ENCODE results near the gene MAT2B. TPM values are rescaled to one million over a fixed set of nuclear protein-coding genes. Genes with fewer than 3 reads are reported as not detected.

Gene MAT2B
- total RNA-seq, 1 experiment from 2014 or later: 48.4 TPM

DNA sequence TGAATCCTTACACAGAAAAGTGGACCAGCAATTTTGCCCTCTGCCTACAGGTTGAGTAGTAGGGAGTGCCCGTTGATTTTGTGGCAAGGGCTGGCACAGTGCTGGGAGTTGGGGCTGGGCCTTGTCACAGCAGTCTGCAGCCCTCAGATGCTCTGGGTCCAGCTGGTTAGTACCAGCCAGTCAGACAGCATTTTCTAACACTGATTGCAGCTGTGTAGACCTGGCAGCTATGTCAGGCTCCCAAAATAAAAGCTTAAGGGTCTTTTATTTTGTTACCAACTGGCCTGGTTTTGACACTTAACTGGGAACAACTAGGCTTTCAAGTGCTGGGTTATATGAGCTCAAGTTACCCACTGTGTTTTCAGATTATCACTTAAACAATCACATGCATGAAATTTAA lies 57.7 kb downstream of the MAT2B start:
- Histone ChIP-seq H3K4me1 (ENCODE audit: insufficient read depth, low read length) (peaks cover 7% of the 10 kb centered on the region; the same call in 1 of the 2 replicates), H3K9ac (ENCODE audit: extremely low read depth, insufficient read length, low read length) (no peak overlapping the region), H3K9me3 (ENCODE audit: control insufficient read depth, low read depth, low read length) (no peaks in the 10 kb centered on the region), H3K14ac (ENCODE audit: insufficient read depth, low read length) (no peak overlapping the region), H3K4me2 (ENCODE audit: insufficient read depth, insufficient read length, low read length) (no peak overlapping the region), H3K23me2 (ENCODE audit: insufficient read length, low read depth, low read length, poor library complexity, severe bottlenecking) (peaks cover 10% of the 10 kb centered on the region), H4K20me1 (ENCODE audit: control insufficient read depth, insufficient read depth, insufficient read length) (no peaks in the 10 kb centered on the region), H3K27ac (ENCODE audit: insufficient read length, low read depth, low read length) (no peak overlapping the region), H3K27me3 (ENCODE audit: insufficient read depth, low read length) (no peaks in the 10 kb centered on the region; the same call in 1 of the 2 replicates), H3K79me2 (ENCODE audit: insufficient read depth, low read length) (no peaks in the 10 kb centered on the region), H2BK5ac (ENCODE audit: insufficient read length, low read length) (no peak overlapping the region), H3K79me1 (ENCODE audit: insufficient read depth, low read depth, low read length, poor library complexity, severe bottlenecking) (no peaks in the 10 kb centered on the region), H3K18ac (ENCODE audit: insufficient read length, low read depth, low read length) (no peak overlapping the region), H2BK12ac (ENCODE audit: insufficient read length, low read depth, low read length) (no peak overlapping the region), H4K8ac (replicated peaks; ENCODE audit: insufficient read length, low read depth, low read length) (no peak overlapping the region), H3T11ph (ENCODE audit: low read length) (no peak overlapping the region), H3K23ac (ENCODE audit: insufficient read length, low read depth, low read length) (no peak overlapping the region), H2AK5ac (ENCODE audit: insufficient read length, low read length) (no peak overlapping the region), H4K91ac (ENCODE audit: insufficient read length, low read depth, low read length) (no peak overlapping the region), H2AFZ (ENCODE audit: low read length) (no peak overlapping the region), H4K5ac (ENCODE audit: insufficient read length, low read depth, low read length) (no peak overlapping the region), H3K4ac (ENCODE audit: low read depth, low read length) (no peak overlapping the region), H2BK120ac (ENCODE audit: low read depth, low read length, poor library complexity, severe bottlenecking) (no peak overlapping the region), H3K56ac (ENCODE audit: insufficient read length, low read depth, low read length) (no peak overlapping the region), H2BK15ac (ENCODE audit: low read depth, low read length) (no peak overlapping the region), H2BK20ac (ENCODE audit: low read depth, low read length, poor library complexity, severe bottlenecking) (no peak overlapping the region)
- Mint-ChIP-seq H3K9me3 (no peaks in the 10 kb centered on the region), H3K27ac (no peak overlapping the region), H3K4me1 (peaks cover 45 to 50% of the 10 kb centered on the region in 2 experiments), H3K36me3 (ENCODE audit: insufficient read depth in 1 of 3, low read depth in 3 of 3) (peaks cover 0 to 2% (median 0%) of the 10 kb centered on the region in 3 experiments; a peak in 1 of 7 replicates), H3K27me3 (ENCODE audit: low read depth) (peaks cover 33% of the 10 kb centered on the region), H3K4me3 (no peak overlapping the region)
- WGBS (ENCODE audit: extremely low coverage, insufficient read length, low lambda C conversion rate): no CpG with 5 or more reads among the region's 1 CpG
- TF ChIP-seq, protein P1, sequence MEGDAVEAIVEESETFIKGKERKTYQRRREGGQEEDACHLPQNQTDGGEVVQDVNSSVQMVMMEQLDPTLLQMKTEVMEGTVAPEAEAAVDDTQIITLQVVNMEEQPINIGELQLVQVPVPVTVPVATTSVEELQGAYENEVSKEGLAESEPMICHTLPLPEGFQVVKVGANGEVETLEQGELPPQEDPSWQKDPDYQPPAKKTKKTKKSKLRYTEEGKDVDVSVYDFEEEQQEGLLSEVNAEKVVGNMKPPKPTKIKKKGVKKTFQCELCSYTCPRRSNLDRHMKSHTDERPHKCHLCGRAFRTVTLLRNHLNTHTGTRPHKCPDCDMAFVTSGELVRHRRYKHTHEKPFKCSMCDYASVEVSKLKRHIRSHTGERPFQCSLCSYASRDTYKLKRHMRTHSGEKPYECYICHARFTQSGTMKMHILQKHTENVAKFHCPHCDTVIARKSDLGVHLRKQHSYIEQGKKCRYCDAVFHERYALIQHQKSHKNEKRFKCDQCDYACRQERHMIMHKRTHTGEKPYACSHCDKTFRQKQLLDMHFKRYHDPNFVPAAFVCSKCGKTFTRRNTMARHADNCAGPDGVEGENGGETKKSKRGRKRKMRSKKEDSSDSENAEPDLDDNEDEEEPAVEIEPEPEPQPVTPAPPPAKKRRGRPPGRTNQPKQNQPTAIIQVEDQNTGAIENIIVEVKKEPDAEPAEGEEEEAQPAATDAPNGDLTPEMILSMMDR (conservative IDR thresholded peaks at IDR 0.05): no peak
- DNase-seq: no peak

Data from H9 (cell line).